ENCODE data around the gene GRID1. TPM values are rescaled to one million over a fixed set of nuclear protein-coding genes. Genes with fewer than 3 reads are reported as not detected.

GRID1 gene
- total and polyA plus RNA-seq, 9 of the 15 experiments (the other 6 are each of a cell fraction or from before 2014, with no cell fraction given): 0.01 to 7.2 (median 1.2) TPM

DNA sequence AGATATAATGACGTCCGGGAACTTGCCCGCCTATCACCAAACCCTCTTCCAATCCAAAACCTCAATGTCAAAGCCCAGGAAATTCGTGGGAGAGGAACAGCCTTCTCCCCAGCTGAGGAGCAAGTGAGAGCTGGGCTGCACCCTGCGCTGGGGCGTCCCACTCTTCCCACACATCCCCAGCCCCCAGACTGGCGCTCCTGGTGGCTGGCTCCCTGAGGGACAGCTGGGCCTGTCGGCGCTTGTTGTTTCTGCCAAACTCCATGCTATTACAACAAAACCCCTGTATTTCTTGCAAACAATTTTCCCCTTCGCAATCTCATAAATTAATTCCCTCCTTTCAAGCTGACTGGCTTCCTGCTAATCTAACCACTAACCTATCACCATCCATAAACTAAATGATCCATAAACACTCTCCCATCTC lies 53.0 kb downstream of the GRID1 start (continued):
- TF ChIP-seq FOXP1 (CRISPR knock-in tag; IDR thresholded peaks at IDR 0.05): no peak

DNA sequence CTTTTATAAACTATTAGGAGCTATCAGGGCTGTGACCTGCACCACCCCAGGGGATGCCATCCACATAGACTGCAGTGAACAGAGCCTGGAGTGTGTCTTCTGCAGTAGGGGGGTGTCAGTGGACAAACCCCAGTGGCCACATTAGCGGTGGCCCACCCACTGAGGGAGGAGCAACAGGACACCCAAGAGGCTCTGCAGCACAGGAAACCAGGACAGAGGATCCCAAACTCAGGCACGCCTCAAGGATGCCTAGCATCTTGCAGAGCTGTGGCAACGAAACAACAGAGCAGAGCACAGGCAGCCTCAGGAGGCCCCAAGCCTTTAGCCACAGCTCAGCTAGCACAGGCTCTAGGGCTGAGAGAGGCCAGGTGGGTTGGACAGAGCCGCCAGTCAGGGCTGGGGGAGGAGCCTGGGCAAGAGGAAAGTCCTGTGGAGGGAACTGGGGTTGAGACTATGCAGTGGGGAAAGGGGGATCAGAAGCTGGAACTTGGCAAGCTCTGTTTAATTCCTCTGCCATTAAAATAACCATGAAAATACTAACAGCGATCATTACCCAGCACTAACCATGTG lies 53.8 kb downstream of the GRID1 start:
- ChIA-PET POLR2A (interaction anchor here (1.2 to 1.4 kb wide), 2 partner anchors 14 to 33 kb away, joined by 3 to 4 read pairs; no protein-coding TSS in a partner anchor), CTCF (ENCODE audit: low intra/inter-chr PET ratio) (no interaction called here)
- 0% methylated on average over 3 of the region's 5 CpGs for WGBS (ENCODE audit: insufficient coverage, low coverage, missing lambda C conversion rate)
- FAIRE-seq (no peak), DNase-seq (ENCODE audit: extremely low read depth in 1 of 4, low spot score in 3 of 4) (no peak), ATAC-seq (no peak)
- H3K27me3 ChIP-seq (ENCODE audit: control insufficient read depth in 2 of 2, insufficient read depth in 2 of 2, low read length in 2 of 2): no peaks in the 10 kb centered on the region
- H3K4me2 ChIP-seq (ENCODE audit: insufficient read depth, low read length): no peak overlapping the region
- H3K9ac ChIP-seq (ENCODE audit: insufficient read depth in 1 of 2, low read depth in 2 of 2, low read length in 2 of 2): no peak overlapping the region
- H3K4me3 ChIP-seq: no peak overlapping the region
- in situ Hi-C loops (cut with MboI) (no loop called here), intact Hi-C loops (cut with micrococcal nuclease) (no loop called here)
- H3K36me3 ChIP-seq (ENCODE audit: control insufficient read depth, insufficient read depth, low read length): no peaks in the 10 kb centered on the region
- no peak overlapping the region for H2AFZ ChIP-seq (ENCODE audit: low read depth, low read length)
- no peaks in the 10 kb centered on the region for H3K79me2 ChIP-seq (ENCODE audit: control insufficient read depth, insufficient read depth, low read length)
- H3K9me1 ChIP-seq (ENCODE audit: control insufficient read depth, insufficient read depth, low read length): no peaks in the 10 kb centered on the region
- no peaks in the 10 kb centered on the region for H3K4me1 ChIP-seq (replicated peaks in 1 of 2; ENCODE audit: control insufficient read depth in 2 of 2, insufficient read depth in 2 of 2, low read length in 2 of 2)
- TF ChIP-seq LCOR (CRISPR knock-in tag; IDR thresholded peaks at IDR 0.05) (no peak), CTBP1 (IDR thresholded peaks at IDR 0.05; ENCODE audit: borderline replicate concordance) (no peak), ZNF431 (CRISPR knock-in tag; IDR thresholded peaks at IDR 0.05) (no peak), ZC3H11A (IDR thresholded peaks at IDR 0.05; ENCODE audit: low read depth, low read length) (no peak), PRMT5 (CRISPR knock-in tag; IDR thresholded peaks at IDR 0.05) (no peak), ZNF586 (CRISPR knock-in tag; conservative IDR thresholded peaks at IDR 0.05) (no peak), KHSRP (IDR thresholded peaks at IDR 0.05) (no peak), ADNP (tag; IDR thresholded peaks at IDR 0.05) (no peak)
- TF ChIP-seq, protein P1, sequence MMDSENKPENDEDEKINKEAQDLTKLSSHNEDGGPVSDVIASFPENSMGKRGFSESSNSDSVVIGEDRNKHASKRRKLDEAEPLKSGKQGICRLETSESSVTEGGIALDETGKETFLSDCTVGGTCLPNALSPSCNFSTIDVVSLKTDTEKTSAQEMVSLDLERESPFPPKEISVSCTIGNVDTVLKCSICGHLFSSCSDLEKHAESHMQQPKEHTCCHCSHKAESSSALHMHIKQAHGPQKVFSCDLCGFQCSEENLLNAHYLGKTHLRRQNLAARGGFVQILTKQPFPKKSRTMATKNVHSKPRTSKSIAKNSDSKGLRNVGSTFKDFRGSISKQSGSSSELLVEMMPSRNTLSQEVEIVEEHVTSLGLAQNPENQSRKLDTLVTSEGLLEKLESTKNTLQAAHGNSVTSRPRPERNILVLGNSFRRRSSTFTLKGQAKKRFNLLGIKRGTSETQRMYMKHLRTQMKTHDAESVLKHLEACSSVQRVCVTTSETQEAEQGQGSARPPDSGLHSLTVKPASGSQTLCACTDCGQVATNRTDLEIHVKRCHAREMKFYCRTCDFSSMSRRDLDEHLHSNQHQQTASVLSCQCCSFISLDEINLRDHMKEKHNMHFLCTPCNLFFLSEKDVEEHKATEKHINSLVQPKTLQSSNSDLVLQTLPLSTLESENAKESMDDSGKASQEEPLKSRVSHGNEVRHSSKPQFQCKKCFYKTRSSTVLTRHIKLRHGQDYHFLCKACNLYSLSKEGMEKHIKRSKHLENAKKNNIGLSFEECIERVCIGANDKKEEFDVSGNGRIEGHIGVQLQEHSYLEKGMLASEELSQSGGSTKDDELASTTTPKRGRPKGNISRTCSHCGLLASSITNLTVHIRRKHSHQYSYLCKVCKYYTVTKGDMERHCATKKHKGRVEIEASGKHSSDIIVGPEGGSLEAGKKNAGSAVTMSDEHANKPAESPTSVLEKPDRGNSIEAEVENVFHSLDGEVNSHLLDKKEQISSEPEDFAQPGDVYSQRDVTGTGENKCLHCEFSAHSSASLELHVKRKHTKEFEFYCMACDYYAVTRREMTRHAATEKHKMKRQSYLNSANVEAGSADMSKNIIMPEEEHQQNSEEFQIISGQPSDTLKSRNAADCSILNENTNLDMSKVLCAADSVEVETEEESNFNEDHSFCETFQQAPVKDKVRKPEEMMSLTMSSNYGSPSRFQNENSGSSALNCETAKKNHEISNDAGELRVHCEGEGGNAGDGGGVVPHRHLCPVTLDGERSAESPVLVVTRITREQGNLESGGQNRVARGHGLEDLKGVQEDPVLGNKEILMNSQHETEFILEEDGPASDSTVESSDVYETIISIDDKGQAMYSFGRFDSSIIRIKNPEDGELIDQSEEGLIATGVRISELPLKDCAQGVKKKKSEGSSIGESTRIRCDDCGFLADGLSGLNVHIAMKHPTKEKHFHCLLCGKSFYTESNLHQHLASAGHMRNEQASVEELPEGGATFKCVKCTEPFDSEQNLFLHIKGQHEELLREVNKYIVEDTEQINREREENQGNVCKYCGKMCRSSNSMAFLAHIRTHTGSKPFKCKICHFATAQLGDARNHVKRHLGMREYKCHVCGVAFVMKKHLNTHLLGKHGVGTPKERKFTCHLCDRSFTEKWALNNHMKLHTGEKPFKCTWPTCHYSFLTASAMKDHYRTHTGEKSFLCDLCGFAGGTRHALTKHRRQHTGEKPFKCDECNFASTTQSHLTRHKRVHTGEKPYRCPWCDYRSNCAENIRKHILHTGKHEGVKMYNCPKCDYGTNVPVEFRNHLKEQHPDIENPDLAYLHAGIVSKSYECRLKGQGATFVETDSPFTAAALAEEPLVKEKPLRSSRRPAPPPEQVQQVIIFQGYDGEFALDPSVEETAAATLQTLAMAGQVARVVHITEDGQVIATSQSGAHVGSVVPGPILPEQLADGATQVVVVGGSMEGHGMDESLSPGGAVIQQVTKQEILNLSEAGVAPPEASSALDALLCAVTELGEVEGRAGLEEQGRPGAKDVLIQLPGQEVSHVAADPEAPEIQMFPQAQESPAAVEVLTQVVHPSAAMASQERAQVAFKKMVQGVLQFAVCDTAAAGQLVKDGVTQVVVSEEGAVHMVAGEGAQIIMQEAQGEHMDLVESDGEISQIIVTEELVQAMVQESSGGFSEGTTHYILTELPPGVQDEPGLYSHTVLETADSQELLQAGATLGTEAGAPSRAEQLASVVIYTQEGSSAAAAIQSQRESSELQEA (IDR thresholded peaks at IDR 0.05; ENCODE audit: low read depth): no peak
- H4K20me1 ChIP-seq (replicated peaks; ENCODE audit: control insufficient read depth, insufficient read depth, low read length): no peaks in the 10 kb centered on the region
- BruUV-seq (replicated peaks): no TSS peak
- no peaks in the 10 kb centered on the region for H3K9me3 ChIP-seq (replicated peaks; ENCODE audit: control insufficient read depth, insufficient read depth, low read depth, low read length)
- no peak overlapping the region for H3K27ac ChIP-seq (ENCODE audit: extremely low read depth, low read depth, low read length)
